K562 (cell line): Measurements from ENCODE around the gene SSTR1. TPM values are rescaled to one million over a fixed set of nuclear protein-coding genes. Genes with fewer than 3 reads are reported as not detected.

Source experiments
- ATAC-seq: fragments of 200-7000 bp; cut with Tn5 transposase; 3 replicates; pipeline ENCODE4 v1.9.1; 2020; ENCODE audit warnings: moderate library complexity
- BruUV-seq: library from RNA; stranded (reverse); fragments of 400-500 nt; replicated peaks from 2 replicates; lab custom pipeline; 2021; lab: Mats Ljungman, UMichigan
- CTCF ChIA-PET: fragments of 300-600 bp; formaldehyde crosslinking; extraction: SDS; loops from one replicate; lab custom pipeline; 2021; ENCODE audit warnings: low intra/inter-chr PET ratio; lab: Yijun Ruan, JAX
- POLR2A ChIA-PET: fragments of 300-600, 350-650 bp; sonication (Branson Sonifier 250); formaldehyde crosslinking; extraction: SDS; loops from one replicate; lab custom pipeline; 2021; ENCODE audit warnings: antibody characterized with exemption, inconsistent platforms; lab: Yijun Ruan, JAX
- DNase-seq, 4 experiments: peaks; one replicate each; pipeline versions ENCODE4 v3.0.0 to v3.0.0-alpha.2; 2011 to 2018; ENCODE audit warnings: low spot score in 3 of 4, mixed read lengths in 3 of 4; ENCODE audit errors: extremely low read depth in 1 of 4
- FAIRE-seq: peaks from 2 replicates; lab custom pipeline; 2011; peaks lifted over from hg19 to GRCh38; lab: Jason Lieb, UNC
- H2AFZ ChIP-seq: 2 replicates; pipeline ENCODE4 v1.6.0; 2011; ENCODE audit warnings: low read depth, low read length, control low read depth, inconsistent platforms
- H3K27ac ChIP-seq: fragments of 200-600 bp; 3 replicates; pipeline ENCODE4 v1.8.0; 2011; ENCODE audit warnings: low read depth, mild to moderate bottlenecking, control low read depth, inconsistent platforms, low read length, moderate library complexity, mixed read lengths; ENCODE audit errors: extremely low read depth
- H3K27me3 ChIP-seq, 2 experiments: fragments of 300-600 bp in 1 of 2; 2 replicates in 1 of 2; 3 replicates in 1 of 2; pipeline versions ENCODE4 v1.6.0 to v1.8.0; 2011; ENCODE audit warnings: inconsistent platforms in 2 of 2, low read length in 2 of 2, mild to moderate bottlenecking in 1 of 2, mixed read lengths in 1 of 2, moderate library complexity in 1 of 2; ENCODE audit not compliant: control insufficient read depth in 2 of 2, insufficient read depth in 2 of 2
- H3K36me3 ChIP-seq: fragments of 300-600 bp; 3 replicates; pipeline ENCODE4 v1.8.0; 2011; ENCODE audit warnings: mild to moderate bottlenecking, low read length, inconsistent platforms; ENCODE audit not compliant: control insufficient read depth, insufficient read depth
- H3K4me1 ChIP-seq, 2 experiments: fragments of 200-600 bp in 1 of 2; replicated peaks in 1 of 2; 2 replicates in 1 of 2; 3 replicates in 1 of 2; pipeline versions ENCODE4 v1.5.1 to v1.8.0; 2011; ENCODE audit warnings: inconsistent platforms in 2 of 2, low read length in 2 of 2, mild to moderate bottlenecking in 1 of 2, mixed read lengths in 1 of 2, moderate library complexity in 1 of 2; ENCODE audit not compliant: control insufficient read depth in 2 of 2, insufficient read depth in 2 of 2
- H3K4me2 ChIP-seq: 2 replicates; pipeline ENCODE4 v1.6.1; 2011; ENCODE audit warnings: low read length, control low read depth, inconsistent platforms, mixed read lengths; ENCODE audit not compliant: insufficient read depth
- H3K4me3 ChIP-seq: fragments of 200-600 bp; sonication (generic), shearing (Covaris generic); 2 replicates; pipeline ENCODE4 v1.5.1; 2016; ENCODE audit warnings: control low read depth, inconsistent platforms
- H3K79me2 ChIP-seq: fragments of 200-600 bp; 3 replicates; pipeline ENCODE4 v1.8.0; 2011; ENCODE audit warnings: low read length, inconsistent platforms; ENCODE audit not compliant: control insufficient read depth, insufficient read depth
- H3K9ac ChIP-seq, 2 experiments: 2 replicates each; pipeline versions ENCODE4 v1.6.0 to v1.6.1; 2011; ENCODE audit warnings: low read depth in 2 of 2, low read length in 2 of 2, control low read depth in 1 of 2, inconsistent platforms in 1 of 2, mild to moderate bottlenecking in 1 of 2, mixed read lengths in 1 of 2; ENCODE audit not compliant: insufficient read depth in 1 of 2
- H3K9me1 ChIP-seq: one replicate; pipeline ENCODE4 v1.6.0; 2011; ENCODE audit warnings: inconsistent platforms, mild to moderate bottlenecking, low read length, moderate library complexity; ENCODE audit not compliant: control insufficient read depth, insufficient read depth
- H3K9me3 ChIP-seq: replicated peaks from 2 replicates; pipeline ENCODE4 v1.5.1; 2011; ENCODE audit warnings: low read depth, low read length, inconsistent platforms; ENCODE audit not compliant: control insufficient read depth, insufficient read depth
- H4K20me1 ChIP-seq: replicated peaks from 2 replicates; pipeline ENCODE4 v1.6.1; 2011; ENCODE audit warnings: low read length, inconsistent platforms, mixed read lengths; ENCODE audit not compliant: control insufficient read depth, insufficient read depth
- FOS ChIP-seq: IDR thresholded peaks from 3 replicates; pipeline ENCODE4 v1.6.1; 2011; ENCODE audit not compliant: insufficient read length; ENCODE audit errors: extremely low read depth
- GABPA ChIP-seq: fragments of 200-800 bp; sonication (Bioruptor generic); conservative IDR thresholded peaks from 2 replicates; pipeline ENCODE4 v1.6.1; 2016; ENCODE audit warnings: low read depth, missing genetic modification characterization, missing compliant biosample characterization
- NRF1 ChIP-seq, 2 experiments: fragments of 450-650 bp; IDR thresholded peaks in 1 of 2; conservative IDR thresholded peaks in 1 of 2; 2 replicates each; pipeline ENCODE4 v1.6.1; 2014; ENCODE audit warnings: mild to moderate bottlenecking in 2 of 2
- PCBP1 ChIP-seq: fragments of 200-400 bp; formaldehyde crosslinking; IDR thresholded peaks from 2 replicates; pipeline ENCODE4 v1.6.1; 2018; ENCODE audit warnings: mild to moderate bottlenecking, low read depth, low read length; ENCODE audit not compliant: poor library complexity, severe bottlenecking
- THRAP3 ChIP-seq: fragments of 450-650 bp; IDR thresholded peaks from 2 replicates; pipeline ENCODE4 v1.6.1; 2016; ENCODE audit warnings: mild to moderate bottlenecking, inconsistent platforms, borderline replicate concordance
- ZNF41 ChIP-seq: fragments of 250-450 bp; sonication (Bioruptor Pico); conservative IDR thresholded peaks from 2 replicates; pipeline ENCODE4 v1.4.0; 2020; ENCODE audit warnings: mild to moderate bottlenecking
- ZNF830 ChIP-seq: fragments of 250-450 bp; sonication (Bioruptor Pico); IDR thresholded peaks from 2 replicates; pipeline ENCODE4 v1.5.0; 2021; ENCODE audit warnings: mild to moderate bottlenecking
- WGBS: fragments of 100-300 bp; shearing (Covaris generic); methylation state at CpG from one replicate; pipeline ENCODE4 v1.1.6; 2016; ENCODE audit warnings: low coverage, mixed read lengths; ENCODE audit not compliant: insufficient coverage; ENCODE audit errors: missing lambda C conversion rate; 5-methylcytosine and 5-hydroxymethylcytosine counted together
- in situ Hi-C: fragments of 300-500 bp; cut with MboI; formaldehyde crosslinking; loops from 4 replicates; pipeline ENCODE4 v1.15.0; 2018; ENCODE audit warnings: inconsistent platforms, mixed read lengths
- intact Hi-C: fragments of 100-400 bp; cut with micrococcal nuclease; formaldehyde crosslinking; loops from 2 replicates; pipeline ENCODE4 v1.14.2; 2022
- polyA plus RNA-seq, 8 experiments: library from polyadenylated mRNA; depleted of rRNA in 4 of 8; stranded (reverse) in 5 of 8; unstranded in 3 of 8; fragments of >200 nt; fragmentation: Nextera tagmentation in 2 of 8; fragmentation: Illumina TruSeq in 1 of 8; extraction: Ambion mirVana in 2 of 8; extraction: Trizol in 1 of 8; gene quantifications; 2 replicates each; pipeline versions ENCODE4 v1.2.1 to v1.2.3, GENCODE V29; 2011 to 2014; ENCODE audit warnings: inconsistent platforms in 1 of 8, missing spikeins in 1 of 8
- total RNA-seq, 7 experiments: library from RNA; depleted of rRNA in 6 of 7; stranded (reverse); fragments of >200 nt in 6 of 7; fragmentation: Illumina TruSeq in 2 of 7; extraction: Trizol in 2 of 7; gene quantifications; 2 replicates each; pipeline versions ENCODE4 v1.2.1 to v1.2.3, GENCODE V29; 2011 to 2021; ENCODE audit warnings: low replicate concordance in 1 of 7
- TF ChIP-seq, protein P1 (sequence below): fragments of 450-650 bp; formaldehyde crosslinking; IDR thresholded peaks from 2 replicates; pipeline ENCODE4 v1.4.0; 2020; ENCODE audit warnings: mild to moderate bottlenecking
- TF ChIP-seq, protein P2 (sequence below), 2 experiments: IDR thresholded peaks; 2 replicates each; pipeline ENCODE4 v1.6.1; 2011; ENCODE audit warnings: borderline replicate concordance in 1 of 2, control low read depth in 1 of 2, low read depth in 1 of 2, low read length in 1 of 2, mild to moderate bottlenecking in 1 of 2, mixed read lengths in 1 of 2, moderate library complexity in 1 of 2; ENCODE audit not compliant: insufficient read depth in 1 of 2, insufficient read length in 1 of 2, poor library complexity in 1 of 2, severe bottlenecking in 1 of 2; ENCODE audit errors: extremely low read depth in 1 of 2
- TF ChIP-seq, protein P3 (sequence below): fragments of 200-800 bp; sonication (Bioruptor generic); IDR thresholded peaks from 2 replicates; pipeline ENCODE4 v1.6.1; 2017; ENCODE audit warnings: missing genetic modification characterization, missing compliant biosample characterization

The SSTR1 gene
- total and polyA plus RNA-seq, 9 of the 15 experiments (the other 6 are each of a cell fraction or from before 2014, with no cell fraction given) = not detected

DNA sequence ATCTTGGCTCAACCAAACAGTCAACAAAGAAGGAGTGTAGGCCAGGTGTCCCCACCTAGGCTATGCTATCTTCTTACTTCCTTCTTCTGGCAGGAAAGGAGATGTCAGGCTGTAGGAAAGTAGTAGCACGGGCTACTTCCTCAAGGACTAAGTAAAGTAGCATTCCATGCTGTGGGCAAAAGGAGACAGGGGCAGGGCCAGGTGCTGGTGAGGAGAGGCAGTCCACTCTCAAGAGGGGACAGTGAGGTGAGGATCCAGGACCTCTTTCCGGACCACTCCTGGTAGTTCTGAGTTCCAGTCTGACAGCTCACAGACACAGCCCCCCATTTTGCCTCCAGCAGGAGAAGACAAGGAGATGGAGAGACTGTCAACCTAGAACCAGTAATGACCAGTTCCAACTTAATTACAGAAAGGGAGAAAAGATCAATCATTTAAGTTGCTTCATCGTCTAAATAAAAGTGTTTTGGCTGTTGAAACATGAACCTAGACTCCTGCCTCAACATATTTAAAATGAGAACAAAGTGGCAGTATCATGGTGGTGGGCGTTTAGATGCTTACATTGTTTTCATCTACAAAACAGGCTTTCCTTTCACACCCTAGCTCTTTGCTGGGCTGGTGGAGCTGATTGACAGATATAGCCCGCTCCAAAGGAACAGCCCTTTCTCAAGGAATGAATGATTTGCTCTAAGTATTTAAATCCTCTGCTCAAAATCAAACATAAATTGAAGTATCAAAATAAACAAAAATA lies 5.1 kb upstream of the SSTR1 start:
- Histone ChIP-seq H3K27ac (no peak overlapping the region), H3K4me1 (no peaks in the 10 kb centered on the region), H4K20me1 (no peaks in the 10 kb centered on the region), H3K36me3 (no peaks in the 10 kb centered on the region), H3K4me2 (no peak overlapping the region), H3K9ac (no peak overlapping the region), H3K79me2 (no peaks in the 10 kb centered on the region), H2AFZ (no peak overlapping the region), H3K9me1 (no peaks in the 10 kb centered on the region), H3K4me3 (no peak overlapping the region), H3K9me3 (no peaks in the 10 kb centered on the region), H3K27me3 (no peaks in the 10 kb centered on the region)
- WGBS = 3% methylated on average over 4 of the region's 5 CpGs
- BruUV-seq = no TSS peak
- POLR2A ChIA-PET = no interaction called here
- CTCF ChIA-PET = no interaction called here
- intact Hi-C loops (no loop called here), in situ Hi-C loops (no loop called here)
- no peak for FAIRE-seq
- no peak for DNase-seq
- no peak for ATAC-seq
- no peak for TF ChIP-seq PCBP1
- TF ChIP-seq ZNF830 = no peak
- TF ChIP-seq GABPA = no peak
- TF ChIP-seq NRF1 (conservative IDR thresholded peaks at IDR 0.05 in 1 of 2, IDR thresholded peaks at IDR 0.05 in 1 of 2) = no peak
- TF ChIP-seq, protein P1, sequence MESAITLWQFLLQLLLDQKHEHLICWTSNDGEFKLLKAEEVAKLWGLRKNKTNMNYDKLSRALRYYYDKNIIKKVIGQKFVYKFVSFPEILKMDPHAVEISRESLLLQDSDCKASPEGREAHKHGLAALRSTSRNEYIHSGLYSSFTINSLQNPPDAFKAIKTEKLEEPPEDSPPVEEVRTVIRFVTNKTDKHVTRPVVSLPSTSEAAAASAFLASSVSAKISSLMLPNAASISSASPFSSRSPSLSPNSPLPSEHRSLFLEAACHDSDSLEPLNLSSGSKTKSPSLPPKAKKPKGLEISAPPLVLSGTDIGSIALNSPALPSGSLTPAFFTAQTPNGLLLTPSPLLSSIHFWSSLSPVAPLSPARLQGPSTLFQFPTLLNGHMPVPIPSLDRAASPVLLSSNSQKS (CRISPR knock-in tag) = no peak
- TF ChIP-seq, protein P2, sequence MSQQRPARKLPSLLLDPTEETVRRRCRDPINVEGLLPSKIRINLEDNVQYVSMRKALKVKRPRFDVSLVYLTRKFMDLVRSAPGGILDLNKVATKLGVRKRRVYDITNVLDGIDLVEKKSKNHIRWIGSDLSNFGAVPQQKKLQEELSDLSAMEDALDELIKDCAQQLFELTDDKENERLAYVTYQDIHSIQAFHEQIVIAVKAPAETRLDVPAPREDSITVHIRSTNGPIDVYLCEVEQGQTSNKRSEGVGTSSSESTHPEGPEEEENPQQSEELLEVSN (IDR thresholded peaks at IDR 0.05; ENCODE audit: borderline replicate concordance in 1 of 2, extremely low read depth in 1 of 2, insufficient read depth in 1 of 2, insufficient read length in 1 of 2, low read depth in 1 of 2, low read length in 1 of 2, poor library complexity in 1 of 2, severe bottlenecking in 1 of 2) = no peak
- no peak for TF ChIP-seq ZNF41 (CRISPR knock-in tag)
- TF ChIP-seq FOS = no peak
- TF ChIP-seq THRAP3 = no peak
- TF ChIP-seq, protein P3, sequence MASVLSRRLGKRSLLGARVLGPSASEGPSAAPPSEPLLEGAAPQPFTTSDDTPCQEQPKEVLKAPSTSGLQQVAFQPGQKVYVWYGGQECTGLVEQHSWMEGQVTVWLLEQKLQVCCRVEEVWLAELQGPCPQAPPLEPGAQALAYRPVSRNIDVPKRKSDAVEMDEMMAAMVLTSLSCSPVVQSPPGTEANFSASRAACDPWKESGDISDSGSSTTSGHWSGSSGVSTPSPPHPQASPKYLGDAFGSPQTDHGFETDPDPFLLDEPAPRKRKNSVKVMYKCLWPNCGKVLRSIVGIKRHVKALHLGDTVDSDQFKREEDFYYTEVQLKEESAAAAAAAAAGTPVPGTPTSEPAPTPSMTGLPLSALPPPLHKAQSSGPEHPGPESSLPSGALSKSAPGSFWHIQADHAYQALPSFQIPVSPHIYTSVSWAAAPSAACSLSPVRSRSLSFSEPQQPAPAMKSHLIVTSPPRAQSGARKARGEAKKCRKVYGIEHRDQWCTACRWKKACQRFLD (CRISPR knock-in tag) = no peak
